HPDE6-E6E7 (cell line): Measurements from ENCODE around the gene SLC6A7.

Experiments used
- DNase-seq: peaks from one replicate; pipeline ENCODE4 v3.0.0; 2011; ENCODE audit warnings: missing footprints; ENCODE audit errors: extremely low spot score

SLC6A7 gene

GRCh38 chr5:150190503-150190979 is 679 bp downstream of the SLC6A7 start:
- no peak for DNase-seq

GRCh38 chr5:150190987-150191386 is 1.1 kb downstream of the SLC6A7 start:
- no peak for DNase-seq

- DNase-seq: no peak
Observed at GRCh38 chr5:150192462-150192861, 2.6 kb downstream of the SLC6A7 start.

- no peak for DNase-seq
Observed at GRCh38 chr5:150195736-150196485, 6.0 kb downstream of the SLC6A7 start.

GRCh38 chr5:150196514-150196913 is 6.7 kb downstream of the SLC6A7 start:
- DNase-seq: no peak

GRCh38 chr5:150196986-150197385 is 7.1 kb downstream of the SLC6A7 start:
- no peak for DNase-seq

- DNase-seq: no peak
Observed at GRCh38 chr5:150197476-150197875, 7.6 kb downstream of the SLC6A7 start.

GRCh38 chr5:150202501-150202900 is 12.6 kb downstream of the SLC6A7 start:
- no peak for DNase-seq

GRCh38 chr5:150203832-150204589 is 14.1 kb downstream of the SLC6A7 start:
- DNase-seq: no peak

GRCh38 chr5:150204590-150204960 is 14.7 kb downstream of the SLC6A7 start:
- no peak for DNase-seq

- DNase-seq: no peak
Observed at GRCh38 chr5:150206098-150206778, 16.4 kb downstream of the SLC6A7 start.

GRCh38 chr5:150206779-150207115 is 16.9 kb downstream of the SLC6A7 start:
- DNase-seq: no peak

- peak; percentile 60 for DNase-seq
Observed at GRCh38 chr5:150208187-150209098, 18.6 kb downstream of the SLC6A7 start.

GRCh38 chr5:150209099-150209635 is 19.3 kb downstream of the SLC6A7 start:
- peak; percentile 90 for DNase-seq

GRCh38 chr5:150210644-150211043 is 20.8 kb downstream of the SLC6A7 start:
- no peak for DNase-seq

GRCh38 chr5:150211156-150212030 is 21.5 kb downstream of the SLC6A7 start:
- DNase-seq: no peak

GRCh38 chr5:150213530-150213929 is 23.7 kb downstream of the SLC6A7 start:
- DNase-seq: no peak

GRCh38 chr5:150214289-150214688 is 24.4 kb downstream of the SLC6A7 start:
- DNase-seq: no peak

- DNase-seq: no peak
Observed at GRCh38 chr5:150215979-150216944, 26.4 kb downstream of the SLC6A7 start.
